Measurements from ENCODE around the gene SNTG2.

DNA sequence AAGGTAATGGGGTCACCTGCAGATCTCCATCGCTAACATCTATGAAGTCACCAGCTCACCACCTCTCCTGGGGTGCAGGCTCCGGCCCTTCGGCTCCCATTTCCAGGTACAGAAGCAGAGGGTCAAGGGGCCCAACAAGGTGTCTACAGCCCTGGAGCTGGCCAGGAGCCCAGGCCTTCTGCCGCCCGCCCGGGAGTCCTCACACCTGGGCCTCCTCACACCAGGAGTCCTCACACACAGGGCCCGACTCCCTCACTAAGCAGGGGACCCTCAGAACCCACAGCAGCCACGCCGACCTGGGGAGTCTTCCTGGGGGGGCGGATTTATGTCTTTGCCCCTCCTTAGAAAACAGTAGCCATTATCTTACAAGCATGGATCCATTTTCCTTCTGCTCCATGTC lies 419.3 kb downstream of the SNTG2 start:
- TF ChIP-seq POLR2A (IDR thresholded peaks at IDR 0.05) (no peak), CTCF (IDR thresholded peaks at IDR 0.05) (no peak)

All from heart left ventricle (tissue), 13 donors.